Stimulated activated CD4-positive, alpha-beta T cell treated with anti-CD3 and anti-CD28 coated beads, TNF-alpha, amount 100 ng/mL, for 48 hours (primary cell): Measurements from ENCODE around the gene ATXN2.
"Not testable (repeated sequence)": the region's sequence is repeated elsewhere in the genome, so short reads cannot be mapped to it uniquely, and the experiment has no call there.

Source experiments
- DNase-seq, 3 donors: peaks; one replicate each; pipeline ENCODE4 v3.0.0-alpha.2; 2020; ENCODE audit warnings: low read depth in 3 of 3

The ATXN2 gene

DNA sequence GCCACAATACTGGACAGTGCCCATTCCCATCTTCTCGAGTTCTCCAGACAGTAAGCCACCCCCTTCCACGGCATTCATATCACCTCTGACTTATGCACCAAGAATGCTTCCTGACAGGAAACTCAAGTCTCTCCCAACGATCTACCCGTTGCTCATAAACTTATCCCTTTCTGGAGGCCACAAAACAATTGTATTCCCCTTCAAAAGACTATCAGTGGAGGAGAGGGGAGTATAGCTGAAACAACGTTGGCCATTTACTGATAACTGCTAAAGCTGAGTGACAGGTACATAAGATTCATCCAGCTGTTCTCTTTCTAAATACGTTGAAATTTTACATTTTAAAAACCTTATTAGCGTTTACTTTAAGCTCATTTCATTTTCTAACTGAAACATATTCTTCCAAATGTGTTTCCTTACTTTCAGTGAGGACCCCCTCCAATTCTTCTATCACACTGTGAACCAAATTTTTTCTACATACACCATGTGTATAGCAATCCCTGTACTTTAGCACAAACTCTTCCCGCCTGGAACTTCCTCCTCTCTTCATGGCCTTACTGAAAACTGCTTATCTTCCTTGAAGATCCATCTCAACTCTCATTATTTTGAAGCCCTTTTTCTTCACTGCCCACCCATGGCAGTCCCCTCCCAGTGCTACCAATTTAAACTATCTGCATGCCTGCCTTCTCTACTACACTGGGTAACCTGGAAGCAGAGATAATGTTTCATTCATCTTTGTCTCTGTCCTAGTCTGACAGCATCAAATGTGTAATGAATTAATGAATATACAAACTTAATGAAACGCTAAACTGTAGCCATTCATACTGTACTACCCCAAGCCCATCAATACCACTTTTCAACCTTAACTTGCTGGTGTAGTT lies 28.8 kb downstream of the ATXN2 start:
- DNase-seq: no peak

DNA sequence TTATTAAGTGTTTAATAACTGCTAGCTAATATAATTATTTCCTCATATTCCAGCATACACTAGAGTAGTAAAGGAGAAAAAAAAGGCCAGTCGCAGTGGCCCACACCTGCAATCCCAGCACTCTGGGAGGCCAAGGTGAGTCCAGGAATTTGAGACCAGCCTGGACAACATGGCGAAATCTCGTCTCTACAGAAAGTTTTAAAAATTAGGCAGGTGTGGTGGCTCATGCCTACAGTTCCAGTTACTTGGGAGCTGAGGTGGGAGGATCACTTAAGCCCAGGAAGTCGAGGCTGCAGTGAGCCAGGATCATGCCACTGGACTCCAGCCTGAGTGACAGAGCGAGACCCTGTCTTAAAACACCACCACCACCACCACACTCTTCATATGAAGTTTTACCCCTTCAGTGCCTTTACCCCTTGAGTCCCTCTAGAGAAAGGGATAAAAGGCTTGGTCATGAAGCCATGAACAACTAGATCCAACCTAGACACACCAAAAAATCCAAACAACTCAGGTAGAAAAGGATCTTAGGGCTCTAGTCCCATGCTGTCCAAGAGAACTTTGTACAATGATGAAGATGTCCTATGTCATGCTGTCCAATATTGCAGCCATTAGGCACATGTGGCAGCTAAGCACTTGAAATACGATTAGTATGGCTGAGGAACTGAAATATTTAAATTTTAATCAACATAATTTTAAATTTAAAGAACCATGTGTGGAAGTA lies 29.6 kb downstream of the ATXN2 start:
- no peak for DNase-seq

DNA sequence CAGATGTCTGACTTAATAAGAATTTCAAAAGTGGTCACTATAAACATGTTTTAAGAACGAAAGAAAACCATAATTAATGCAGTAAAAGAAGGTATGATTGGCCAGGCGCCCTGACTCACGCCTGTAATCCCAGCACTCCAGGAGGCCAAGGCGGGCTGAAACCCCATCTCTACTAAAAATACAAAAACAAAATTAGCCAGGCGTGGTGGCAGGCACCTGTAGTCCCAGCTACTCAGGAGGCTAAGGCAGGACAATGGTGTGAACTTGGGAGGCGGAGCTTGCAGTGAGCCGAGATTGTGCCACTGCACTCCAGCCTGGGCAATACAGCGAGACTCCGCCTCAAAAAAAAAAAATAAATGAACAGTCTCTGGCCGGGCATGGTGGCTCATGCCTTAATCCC lies 38.3 kb downstream of the ATXN2 start:
- not testable (repeated sequence) for DNase-seq

DNA sequence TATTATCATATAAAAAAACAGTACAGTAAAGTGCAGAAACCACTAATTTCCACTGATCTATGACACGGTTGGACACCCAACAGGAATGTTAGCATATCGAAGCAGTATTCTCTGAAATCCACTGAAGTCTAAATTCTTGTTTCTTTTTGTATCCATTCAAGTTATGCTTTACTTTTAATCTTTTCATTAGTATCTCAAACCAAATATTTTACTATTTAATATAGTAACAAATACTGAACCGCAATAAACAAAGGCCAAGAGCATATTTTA lies 41.1 kb downstream of the ATXN2 start:
- no peak for DNase-seq

DNA sequence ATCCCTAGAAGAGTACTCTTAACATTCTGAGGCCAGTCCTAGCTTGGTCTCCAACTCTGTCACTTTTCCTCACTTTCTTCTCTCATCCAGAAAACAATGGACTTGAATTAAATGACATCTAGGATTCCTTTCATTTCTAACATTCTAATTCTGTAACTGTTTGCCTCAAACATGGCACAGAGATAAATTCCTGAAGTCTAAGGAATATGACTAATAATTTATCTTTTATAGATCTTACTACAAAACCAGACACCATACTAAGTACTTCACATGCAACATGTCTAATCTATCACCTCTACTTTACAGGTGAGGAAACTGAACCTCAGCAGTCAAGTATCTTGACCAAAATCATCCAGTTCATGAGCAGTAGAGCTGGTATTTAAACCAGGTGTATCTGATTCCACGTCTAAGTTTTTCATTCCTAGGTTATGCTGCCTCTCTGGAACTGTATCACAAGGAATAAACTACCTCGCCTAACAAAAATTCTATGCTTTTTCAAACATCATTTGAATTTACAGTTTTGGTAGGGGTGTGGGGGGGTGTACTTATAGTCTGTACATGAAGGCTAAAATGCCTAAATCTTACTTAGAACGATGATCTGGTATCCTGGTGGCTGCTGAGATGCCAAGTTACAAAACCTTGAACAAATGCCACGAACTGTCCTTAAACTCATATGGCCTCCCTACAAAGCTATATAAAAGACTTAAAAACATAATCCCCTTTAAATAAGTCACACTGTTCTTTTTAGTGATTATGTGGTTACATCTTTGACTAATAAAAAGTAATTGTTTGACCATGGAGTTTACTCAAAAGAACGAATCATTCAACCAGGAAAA lies 41.6 kb downstream of the ATXN2 start:
- no peak for DNase-seq

DNA sequence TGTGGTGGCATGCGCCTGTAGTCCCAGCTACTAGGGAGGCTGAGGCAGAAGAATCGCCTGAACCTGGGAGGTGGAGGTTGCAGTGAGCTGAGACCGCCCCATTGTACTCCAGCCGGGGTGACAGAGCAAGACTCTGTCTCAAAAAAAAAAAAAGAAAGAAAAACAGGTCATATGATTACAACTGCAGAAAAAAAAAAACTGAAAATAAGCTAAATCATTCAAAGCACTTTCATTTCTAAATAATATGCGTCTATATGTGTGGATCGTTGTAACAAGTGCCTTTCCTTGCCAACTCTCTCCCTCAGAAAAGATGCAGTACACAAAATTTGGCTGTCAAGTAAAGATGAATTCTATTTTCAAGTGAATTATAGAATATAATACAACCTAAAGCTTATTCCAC lies 42.4 kb downstream of the ATXN2 start:
- DNase-seq: no peak

DNA sequence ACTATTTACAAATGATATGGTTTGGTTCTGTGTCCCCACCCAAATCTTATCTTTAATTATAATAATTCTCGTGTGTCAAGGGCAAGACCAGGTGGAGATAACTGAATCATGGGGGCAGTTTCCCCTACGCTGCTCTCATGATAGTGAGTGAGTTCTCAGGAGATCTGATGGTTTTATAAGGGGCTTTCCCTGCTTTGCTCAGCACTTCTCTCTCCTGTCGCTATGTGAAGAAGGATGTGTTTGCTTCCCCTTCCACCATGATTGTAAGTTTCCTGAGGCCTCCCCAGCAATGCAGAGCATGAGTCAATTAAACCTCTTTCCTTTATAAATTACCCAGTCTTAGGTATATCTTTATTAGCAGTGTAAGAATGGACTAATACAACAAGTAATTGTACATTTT lies 43.8 kb downstream of the ATXN2 start:
- not testable (repeated sequence) for DNase-seq

DNA sequence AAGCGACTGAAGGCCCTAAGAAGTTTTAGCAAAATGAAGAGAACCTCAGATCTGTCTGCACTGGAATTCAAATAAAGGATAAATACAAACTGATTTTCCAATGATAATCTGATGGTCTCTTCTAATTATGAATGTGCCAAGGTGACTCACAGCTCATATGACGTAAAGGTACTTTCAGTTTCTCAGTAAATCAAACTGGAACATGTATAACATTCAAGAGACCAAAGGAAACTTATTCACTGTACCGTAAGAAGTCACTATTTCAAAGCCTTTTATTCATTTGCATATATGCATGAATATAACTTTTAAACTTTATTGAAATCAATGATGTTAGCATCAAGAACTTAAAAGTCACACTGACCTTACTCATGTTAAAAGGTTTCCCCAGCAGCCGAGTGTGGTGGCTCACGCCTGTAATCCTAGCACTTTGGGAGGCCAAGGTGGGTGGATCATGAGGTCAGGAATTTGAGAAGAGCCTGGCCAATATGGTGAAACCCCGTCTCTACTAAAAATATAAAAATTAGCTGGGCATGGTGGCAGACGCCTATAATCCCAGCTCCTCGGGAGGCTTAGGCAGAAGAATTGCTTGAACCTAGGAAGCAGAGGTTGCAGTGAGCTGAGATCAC lies 52.2 kb downstream of the ATXN2 start:
- DNase-seq: peak in 1 of 3 donors; percentile 14

DNA sequence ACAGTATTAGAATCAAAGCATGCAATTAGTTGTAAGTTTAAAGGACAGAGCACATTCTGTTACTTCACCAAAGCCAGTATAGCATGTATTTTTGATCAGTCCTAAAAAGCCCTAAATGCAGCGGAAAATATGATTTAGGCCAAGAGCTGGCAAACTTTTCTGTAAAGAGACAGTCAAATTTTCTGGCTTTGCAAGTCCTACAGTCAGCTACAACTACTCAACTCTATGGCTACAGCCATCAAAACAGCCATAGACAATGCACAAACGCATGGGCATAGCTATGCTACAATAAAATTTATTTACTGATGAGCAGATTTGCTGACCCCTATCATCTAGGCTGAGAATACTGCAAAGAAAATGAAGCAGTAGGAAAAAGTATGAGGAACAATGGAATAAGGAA lies 52.9 kb downstream of the ATXN2 start:
- DNase-seq: no peak

DNA sequence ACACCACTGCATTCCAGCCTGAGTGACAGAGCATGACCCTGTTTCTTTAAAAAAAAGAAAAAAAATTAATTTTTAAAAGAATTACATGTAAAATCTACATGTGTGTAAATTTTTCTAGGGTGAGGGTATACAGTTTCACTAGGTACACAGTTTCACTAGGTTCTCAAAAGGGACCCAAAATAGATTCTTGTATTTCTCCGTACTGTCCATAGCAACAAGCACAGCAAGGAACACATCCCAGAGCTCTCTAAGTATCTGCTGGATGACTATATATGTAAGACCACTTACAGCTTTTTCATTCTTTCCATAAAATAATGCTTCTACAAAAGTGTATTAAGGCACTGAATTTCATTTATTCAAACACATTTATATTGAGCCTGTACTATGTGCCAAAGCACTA lies 55.1 kb downstream of the ATXN2 start:
- no peak for DNase-seq

DNA sequence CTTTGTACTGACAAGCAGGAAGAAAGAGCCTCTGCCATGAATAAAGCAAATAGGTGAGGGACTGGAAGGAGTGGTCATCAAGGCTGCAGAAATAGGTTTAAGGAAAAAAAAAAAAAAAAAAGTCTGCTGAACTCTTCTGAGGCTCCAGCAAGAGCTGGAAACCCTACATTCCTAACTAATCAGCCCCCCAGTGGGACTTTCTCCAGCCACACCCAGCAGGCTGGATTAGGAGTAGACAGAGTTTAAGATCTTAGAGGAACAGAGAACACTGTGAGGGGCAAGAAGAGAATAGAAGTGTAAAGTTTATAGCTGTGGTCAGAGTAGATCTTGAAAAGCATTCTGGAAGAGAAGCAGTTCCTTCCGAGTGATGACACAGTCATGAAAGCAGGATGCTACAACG lies 66.4 kb downstream of the ATXN2 start:
- no peak for DNase-seq

DNA sequence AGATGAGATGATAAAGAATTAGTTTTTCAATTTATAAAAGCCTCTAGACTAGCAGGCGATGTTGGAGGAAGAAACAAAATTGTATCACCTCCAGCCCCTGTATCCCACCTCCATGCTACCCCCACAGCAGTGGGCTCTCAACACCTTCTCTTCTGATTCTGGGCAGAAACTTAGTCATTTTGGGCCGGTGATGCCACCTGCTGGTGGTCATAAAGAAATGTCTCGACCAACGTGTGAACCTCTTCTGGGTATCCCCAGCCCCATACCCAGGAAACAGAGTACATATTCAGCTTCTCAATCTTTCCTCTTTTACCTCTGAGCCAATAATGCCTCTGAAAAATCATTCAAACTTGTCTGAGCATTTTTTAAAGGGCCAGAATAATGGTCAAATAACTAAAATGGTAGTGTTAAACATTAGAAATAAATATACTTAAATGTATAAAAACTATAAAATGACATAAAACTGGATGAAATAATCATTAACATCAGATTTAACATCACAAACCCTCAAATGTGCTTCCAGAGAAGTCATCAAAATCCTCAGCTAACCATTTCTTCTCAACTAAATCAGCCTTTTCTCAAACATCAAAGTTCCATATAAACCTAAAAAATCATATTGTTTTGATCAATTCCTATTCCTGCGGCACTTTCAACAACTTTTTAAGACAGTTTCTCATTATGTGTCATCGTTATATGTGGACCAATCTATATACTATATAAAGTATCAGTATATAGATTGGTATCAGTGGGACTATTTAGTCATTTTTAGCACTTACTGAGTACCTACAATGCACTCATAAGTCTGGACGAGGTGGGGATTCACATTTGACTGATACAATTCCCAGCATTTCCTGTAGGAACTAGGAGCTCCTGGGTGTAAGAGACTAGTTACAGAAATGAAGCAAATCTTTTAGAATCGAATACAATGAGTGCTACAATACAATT lies 69.4 kb downstream of the ATXN2 start:
- peak; percentile 21 to 51 (median 22) for DNase-seq

DNA sequence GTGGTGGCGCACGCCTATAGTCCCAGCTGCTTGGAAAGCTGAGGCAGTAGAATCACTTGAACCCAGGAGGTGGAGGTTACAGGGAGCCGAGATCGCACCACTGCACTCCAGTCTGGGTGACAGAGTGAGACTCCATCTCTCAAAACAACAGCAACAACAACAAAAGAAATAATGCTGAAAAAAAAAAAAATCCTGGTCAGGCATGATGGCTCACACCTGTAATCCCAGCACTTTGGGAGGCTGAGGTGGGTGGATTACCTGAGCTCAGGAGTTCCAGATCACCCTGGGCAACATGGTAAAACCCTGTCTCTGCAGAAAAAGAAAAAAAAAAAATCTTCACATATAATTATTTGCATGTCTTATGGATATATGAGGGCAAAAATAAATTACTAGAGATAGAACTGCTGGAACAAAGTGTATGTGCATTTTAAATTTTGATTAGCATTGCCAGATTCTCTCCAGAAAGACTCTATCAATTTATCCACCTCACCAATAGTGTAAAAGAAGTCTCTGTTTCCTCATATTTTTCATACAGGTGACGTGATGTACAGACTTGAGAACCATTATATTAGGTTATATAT lies 75.4 kb downstream of the ATXN2 start:
- DNase-seq: no peak

DNA sequence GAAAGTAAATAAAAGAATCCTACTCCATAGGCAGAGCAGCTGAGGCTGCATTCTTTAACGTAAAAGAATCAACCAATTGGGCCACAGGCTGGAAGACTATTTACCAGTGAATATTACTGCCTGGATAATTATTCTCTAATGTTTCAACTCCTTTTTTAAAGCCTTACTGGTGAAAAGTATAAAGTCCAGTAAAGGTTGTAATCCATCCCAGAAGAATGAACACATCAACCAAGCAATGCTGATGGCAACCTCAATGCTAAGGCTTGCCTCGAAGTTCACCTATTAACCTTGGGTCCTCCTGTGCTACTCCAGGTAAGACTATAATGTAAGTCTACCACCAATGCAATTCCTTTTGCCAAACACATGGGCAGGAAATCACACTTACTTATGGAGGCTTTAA lies 77.3 kb downstream of the ATXN2 start:
- DNase-seq: no peak

DNA sequence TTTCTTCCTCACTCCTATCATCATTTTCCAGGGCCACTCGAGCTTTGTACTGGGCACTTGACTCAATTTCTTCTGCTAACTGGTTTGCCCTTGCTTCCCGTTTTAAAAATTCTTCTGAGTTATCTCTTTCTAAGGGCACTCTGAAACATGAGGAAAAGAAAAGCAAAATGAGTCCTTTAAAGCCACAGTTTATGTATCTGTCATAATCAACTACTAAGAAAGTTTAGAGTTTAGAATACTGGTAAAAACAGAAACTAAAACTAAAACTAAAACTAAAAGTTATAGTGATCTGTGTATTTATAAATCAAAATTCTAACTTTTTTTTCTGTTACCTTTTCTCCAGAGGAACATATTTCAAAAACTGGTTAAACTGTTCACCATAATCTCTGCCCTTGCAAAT lies 79.2 kb downstream of the ATXN2 start:
- no peak for DNase-seq

DNA sequence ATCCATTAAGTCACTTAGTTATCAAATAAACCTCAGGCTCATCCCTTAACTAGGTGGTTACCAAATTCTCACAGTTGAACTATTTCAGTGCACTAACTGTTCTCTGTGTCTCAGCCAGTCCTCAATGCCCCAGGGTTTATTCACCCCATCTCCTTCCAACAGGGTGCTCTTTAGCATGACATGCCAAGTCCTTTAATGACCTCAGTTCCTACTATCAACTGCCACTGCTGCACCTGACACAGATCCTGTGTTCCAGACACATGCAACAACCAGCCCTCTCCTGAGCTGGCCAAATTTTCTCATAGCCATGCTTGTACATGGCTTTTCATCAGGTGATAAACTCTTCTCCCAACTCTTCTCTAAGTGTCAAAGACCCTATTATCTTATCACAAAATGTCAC lies 80.0 kb downstream of the ATXN2 start:
- DNase-seq: no peak

DNA sequence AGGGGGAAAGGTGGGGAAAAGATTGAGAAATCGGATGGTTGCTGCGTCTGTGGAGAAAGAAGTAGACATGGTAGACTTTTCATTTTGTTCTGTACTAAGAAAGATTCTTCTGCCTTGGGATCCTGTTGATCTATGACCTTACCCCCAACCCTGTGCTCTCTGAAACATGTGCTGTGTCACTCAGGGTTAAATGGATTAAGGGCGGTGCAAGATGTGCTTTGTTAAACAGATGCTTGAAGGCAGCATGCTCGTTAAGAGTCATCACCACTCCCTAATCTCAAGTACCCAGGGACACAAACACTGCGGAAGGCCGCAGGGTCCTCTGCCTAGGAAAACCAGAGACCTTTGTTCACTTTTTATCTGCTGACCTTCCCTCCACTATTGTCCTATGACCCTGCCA lies 91.4 kb downstream of the ATXN2 start:
- not testable (repeated sequence) for DNase-seq

DNA sequence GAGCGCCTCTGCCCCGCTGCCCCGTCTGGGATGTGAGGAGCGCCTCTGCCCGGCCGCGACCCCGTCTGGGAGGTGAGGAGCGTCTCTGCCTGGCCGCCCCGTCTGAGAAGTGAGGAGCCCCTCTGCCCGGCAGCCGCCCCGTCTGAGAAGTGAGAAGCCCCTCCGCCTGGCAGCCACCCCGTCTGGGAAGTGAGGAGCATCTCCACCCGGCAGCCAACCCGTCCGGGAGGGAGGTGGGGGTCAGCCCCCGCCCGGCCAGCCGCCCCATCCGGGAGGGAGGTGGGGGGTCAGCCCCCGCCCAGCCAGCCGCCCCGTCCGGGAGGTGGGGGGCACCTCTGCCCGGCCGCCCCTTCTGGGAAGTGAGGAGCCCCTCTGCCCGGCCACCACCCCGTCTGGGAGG lies 91.9 kb downstream of the ATXN2 start:
- DNase-seq: not testable (repeated sequence)

DNA sequence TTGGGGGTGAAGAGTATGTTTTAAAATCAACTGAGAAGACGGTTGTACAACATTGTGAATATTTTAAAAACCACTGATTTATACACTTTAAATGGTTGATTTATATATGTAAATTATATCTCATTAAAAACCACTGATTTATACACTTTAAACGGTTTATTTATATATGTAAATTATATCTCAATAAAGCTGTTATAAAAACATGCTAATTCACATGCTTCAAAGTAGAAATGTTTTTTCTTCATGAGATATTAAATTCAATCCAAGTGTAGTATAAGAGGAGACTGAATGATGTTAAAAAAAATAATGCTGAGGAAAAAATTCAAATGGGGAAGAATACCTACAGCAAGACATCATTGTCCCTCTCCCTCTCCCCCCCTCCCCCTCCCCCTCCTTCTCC lies 92.9 kb downstream of the ATXN2 start:
- no peak for DNase-seq

DNA sequence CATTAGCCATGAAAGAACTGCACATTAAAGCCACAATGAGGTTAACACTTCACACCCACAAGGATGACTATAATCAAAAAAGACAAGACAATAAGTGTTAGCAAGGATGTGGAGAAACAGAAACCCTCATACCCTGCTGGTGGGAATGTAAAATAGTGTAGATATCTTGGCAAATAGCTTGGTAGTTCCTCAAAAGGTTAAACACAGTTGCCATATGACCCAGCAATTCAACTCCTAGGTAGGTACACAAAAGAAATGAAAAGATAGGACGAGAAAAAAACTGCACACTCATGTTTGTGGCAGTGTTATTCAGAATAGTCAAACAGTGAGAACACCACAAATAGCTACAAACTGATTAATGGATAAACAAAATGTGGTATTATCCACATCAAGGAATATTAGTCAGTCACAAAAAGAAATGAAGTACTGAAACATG lies 93.5 kb downstream of the ATXN2 start:
- no peak for DNase-seq

DNA sequence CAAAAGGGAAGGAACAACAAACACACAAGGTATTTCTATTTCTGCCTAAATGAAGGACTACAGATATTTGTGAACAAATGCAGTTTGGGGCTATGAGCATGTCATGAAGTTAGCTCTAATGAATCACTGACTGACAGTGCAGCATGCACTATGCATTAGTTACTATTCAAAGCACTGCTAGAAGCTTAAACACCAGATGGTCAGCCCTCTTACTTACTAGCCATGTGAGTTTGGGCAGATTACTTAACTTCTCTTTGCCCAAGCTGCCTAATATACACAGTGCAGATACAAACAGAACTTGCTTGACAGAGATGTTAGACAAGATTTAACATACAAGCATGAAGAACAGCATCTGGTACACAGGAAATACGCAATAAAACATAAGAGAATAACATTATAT lies 96.0 kb downstream of the ATXN2 start:
- DNase-seq: no peak
